GM21619 (cell line): ENCODE data around the gene GCSH.

Experiments used
- ATAC-seq: cut with Tn5 transposase; IDR thresholded peaks from one replicate; pipeline ENCODE4 v1.9.1; 2021; ENCODE audit not compliant: unreplicated experiment

GCSH gene

GRCh38 chr16:81053761-81054160, 42.4 kb downstream of the GCSH start:
- no peak for ATAC-seq

GRCh38 chr16:81042821-81043220, 53.4 kb downstream of the GCSH start:
- ATAC-seq, result no peak

DNA sequence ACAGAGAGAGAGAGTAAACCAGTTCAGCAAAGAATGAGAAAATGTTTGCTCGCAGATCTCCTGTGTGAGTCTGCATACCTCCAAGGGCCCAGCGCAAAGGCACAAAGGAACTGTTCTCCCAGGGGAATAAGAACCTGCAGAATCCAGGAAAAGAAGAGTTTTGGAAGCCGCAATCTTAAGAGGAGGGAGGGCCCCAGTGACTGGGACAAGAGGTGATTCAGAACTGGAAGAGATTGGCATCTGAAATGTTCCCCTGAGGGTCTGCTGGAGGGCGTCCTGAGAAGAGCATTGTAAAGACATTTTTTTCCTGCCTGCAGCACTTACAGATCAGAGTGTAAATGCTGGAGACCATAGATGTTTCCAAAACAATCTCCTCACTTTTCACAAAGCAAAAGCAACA, 54.5 kb downstream of the GCSH start:
- ATAC-seq, result no peak

DNA sequence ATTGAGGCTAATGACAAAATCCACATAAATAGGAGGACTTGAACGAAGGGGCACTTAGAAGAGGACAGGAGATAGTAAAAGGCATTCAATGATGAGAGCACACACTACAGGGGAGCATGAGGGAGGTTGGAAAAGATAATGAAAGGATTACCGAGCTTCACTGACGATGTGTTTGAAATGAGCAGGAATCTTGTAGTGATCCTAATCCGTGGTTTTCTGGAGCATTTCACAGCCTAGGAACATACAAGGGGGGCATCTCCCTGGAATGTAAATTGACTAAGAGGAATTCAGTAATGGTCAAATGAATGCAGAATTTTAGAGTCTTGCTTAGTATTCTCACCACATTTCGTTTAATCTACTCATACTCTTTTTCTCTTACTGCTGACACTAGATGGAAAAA, 55.4 kb downstream of the GCSH start:
- no peak for ATAC-seq

- ATAC-seq, result no peak
Observed at GRCh38 chr16:81040131-81040530, 56.1 kb downstream of the GCSH start.

GRCh38 chr16:81036751-81037350, 59.3 kb downstream of the GCSH start:
- no peak for ATAC-seq

- peak; percentile 51 for ATAC-seq
Observed at GRCh38 chr16:81035975-81036750, 60.0 kb downstream of the GCSH start.

- ATAC-seq, result peak; percentile 87
Observed at GRCh38 chr16:81035398-81035974, 60.7 kb downstream of the GCSH start, which contains the start of gene ATMIN. Gene ATMIN, plus strand, starts transcription at chr16:81035842. Its CDS starts 29 bp downstream, at chr16:81035871.
